Measurements from ENCODE around the gene GSG1. TPM values are rescaled to one million over a fixed set of nuclear protein-coding genes. Genes with fewer than 3 reads are reported as not detected.

GSG1 gene
- total and polyA plus RNA-seq, 2 of the 8 experiments (the other 6 are each of a cell fraction or from before 2014, with no cell fraction given) = 0.89 to 1.4 TPM

GRCh38 chr12:13066459-13066858 lies 37.0 kb downstream of the GSG1 start:
- FAIRE-seq (no peak), DNase-seq (ENCODE audit: low read depth in 1 of 2, low spot score in 2 of 2) (no peak)
- Histone ChIP-seq H2BK120ac (replicated peaks; ENCODE audit: low read depth, low read length) (no peak overlapping the region), H3K4ac (replicated peaks; ENCODE audit: insufficient read length, low read depth, low read length) (no peak overlapping the region), H3K79me2 (ENCODE audit: control insufficient read depth in 1 of 2, insufficient read depth in 2 of 2, low read length in 2 of 2) (no peaks in the 10 kb centered on the region), H3K56ac (replicated peaks; ENCODE audit: insufficient read length, low read depth, low read length) (no peak overlapping the region), H2BK5ac (ENCODE audit: low read depth, low read length) (no peak overlapping the region), H3K27ac (ENCODE audit: low read depth, low read length) (no peak overlapping the region), H3K9me3 (ENCODE audit: insufficient read depth in 2 of 2, low read depth in 1 of 2, low read length in 1 of 2) (no peaks in the 10 kb centered on the region), H3K23me2 (ENCODE audit: low read depth, low read length) (no peaks in the 10 kb centered on the region), H3K4me3 (ENCODE audit: extremely low read depth in 1 of 4, insufficient read depth in 2 of 4, low read depth in 3 of 4, low read length in 4 of 4) (no peak overlapping the region), H3K4me1 (replicated peaks in 1 of 4; ENCODE audit: control insufficient read depth in 3 of 4, insufficient read depth in 4 of 4, low read length in 3 of 4) (peaks cover 0 to 2% (median 0%) of the 10 kb centered on the region in 4 experiments; a peak in 1 of 7 replicates), H3K18ac (ENCODE audit: extremely low read depth, low read length) (no peak overlapping the region), H2AFZ (ENCODE audit: low read length) (no peak overlapping the region), H2BK15ac (ENCODE audit: low read length) (no peak overlapping the region), H4K91ac (replicated peaks; ENCODE audit: insufficient read length, low read length) (no peak overlapping the region), H2BK12ac (ENCODE audit: low read depth, low read length) (no peak overlapping the region), H3K36me3 (ENCODE audit: control insufficient read depth in 2 of 4, insufficient read depth in 4 of 4, low read length in 3 of 4) (peaks cover 4 to 61% (median 23%) of the 10 kb centered on the region in 4 experiments; a peak in 7 of 8 replicates), H2BK20ac (ENCODE audit: low read length) (no peak overlapping the region), H2AK5ac (ENCODE audit: low read depth, low read length) (no peak overlapping the region), H3K9ac (replicated peaks in 1 of 4; ENCODE audit: extremely low read depth in 1 of 4, low read depth in 3 of 4, low read length in 3 of 4) (no peak overlapping the region), H3K27me3 (replicated peaks in 1 of 4; ENCODE audit: control insufficient read depth in 3 of 4, extremely low read depth in 1 of 4, insufficient read depth in 3 of 4, low read length in 3 of 4) (no peaks in the 10 kb centered on the region), H4K5ac (ENCODE audit: insufficient read length, low read depth, low read length) (no peak overlapping the region), H3K79me1 (ENCODE audit: low read depth, low read length) (no peaks in the 10 kb centered on the region), H4K20me1 (replicated peaks in 1 of 2; ENCODE audit: control insufficient read depth in 1 of 2, insufficient read depth in 2 of 2, low read length in 2 of 2) (peaks cover 0 to under 1% of the 10 kb centered on the region in 2 experiments), H3K23ac (ENCODE audit: insufficient read length) (no peak overlapping the region), H3K14ac (ENCODE audit: insufficient read length) (no peak overlapping the region), H4K8ac (ENCODE audit: extremely low read depth, insufficient read depth, low read length) (no peak overlapping the region), H3K4me2 (ENCODE audit: insufficient read depth in 1 of 2, low read depth in 2 of 2, low read length in 2 of 2) (no peak overlapping the region)
- TF ChIP-seq BCL11A (IDR thresholded peaks at IDR 0.05; ENCODE audit: low read depth in 2 of 2, low read length in 2 of 2) (no peak), USF2 (IDR thresholded peaks at IDR 0.05; ENCODE audit: low read length) (no peak), ASH2L (IDR thresholded peaks at IDR 0.05; ENCODE audit: low read length) (no peak), ZNF274 (IDR thresholded peaks at IDR 0.05; ENCODE audit: borderline replicate concordance, extremely low read depth, low read length) (no peak), CHD2 (IDR thresholded peaks at IDR 0.05; ENCODE audit: low read length) (no peak), MAX (IDR thresholded peaks at IDR 0.05) (no peak), EP300 (IDR thresholded peaks at IDR 0.05; ENCODE audit: borderline replicate concordance in 1 of 2, low read depth in 2 of 2, low read length in 2 of 2) (no peak), SP1 (IDR thresholded peaks at IDR 0.05; ENCODE audit: low read depth, low read length) (no peak), RBBP5 (IDR thresholded peaks at IDR 0.05; ENCODE audit: borderline replicate concordance, low read depth, low read length) (no peak), JUN (IDR thresholded peaks at IDR 0.05; ENCODE audit: low read depth, low read length) (no peak), POU5F1 (IDR thresholded peaks at IDR 0.05; ENCODE audit: low read depth, low read length) (no peak), CTBP2 (IDR thresholded peaks at IDR 0.05; ENCODE audit: borderline replicate concordance, insufficient read depth, insufficient read length, low read length) (no peak)
- 92% methylated on average over 7 of the region's 7 CpGs; no CpG with 5 or more reads in 1 of the 2 experiments for WGBS, 2 experiments (ENCODE audit: extremely low coverage in 1 of 2, insufficient coverage in 1 of 2, insufficient read length in 1 of 2, insufficient replicate concordance in 2 of 2, low coverage in 1 of 2, low lambda C conversion rate in 2 of 2, missing lambda C conversion rate in 1 of 2)
- POLR2A ChIA-PET (ENCODE audit: partially characterized antibody) = interaction anchor here (0.6 to 4.5 kb wide), 4 partner anchors 17 to 189 kb away, joined by 3 to 16 read pairs (median 3); no protein-coding TSS in a partner anchor
- CTCF ChIA-PET (ENCODE audit: partially characterized antibody) = interaction anchor here (0.9 to 3.4 kb wide), 8 partner anchors 13 to 153 kb away, joined by 3 to 17 read pairs (median 3); no protein-coding TSS in a partner anchor

All from H1 (cell line).